GM12801 (cell line): ENCODE data around the gene ZNF20.

Experiments
- TF ChIP-seq, protein P1 (sequence below): IDR thresholded peaks from one replicate; pipeline ENCODE4 v1.5.1; 2011; ENCODE audit warnings: control low read depth; ENCODE audit not compliant: insufficient read length; ENCODE audit errors: extremely low read depth

ZNF20 gene

DNA sequence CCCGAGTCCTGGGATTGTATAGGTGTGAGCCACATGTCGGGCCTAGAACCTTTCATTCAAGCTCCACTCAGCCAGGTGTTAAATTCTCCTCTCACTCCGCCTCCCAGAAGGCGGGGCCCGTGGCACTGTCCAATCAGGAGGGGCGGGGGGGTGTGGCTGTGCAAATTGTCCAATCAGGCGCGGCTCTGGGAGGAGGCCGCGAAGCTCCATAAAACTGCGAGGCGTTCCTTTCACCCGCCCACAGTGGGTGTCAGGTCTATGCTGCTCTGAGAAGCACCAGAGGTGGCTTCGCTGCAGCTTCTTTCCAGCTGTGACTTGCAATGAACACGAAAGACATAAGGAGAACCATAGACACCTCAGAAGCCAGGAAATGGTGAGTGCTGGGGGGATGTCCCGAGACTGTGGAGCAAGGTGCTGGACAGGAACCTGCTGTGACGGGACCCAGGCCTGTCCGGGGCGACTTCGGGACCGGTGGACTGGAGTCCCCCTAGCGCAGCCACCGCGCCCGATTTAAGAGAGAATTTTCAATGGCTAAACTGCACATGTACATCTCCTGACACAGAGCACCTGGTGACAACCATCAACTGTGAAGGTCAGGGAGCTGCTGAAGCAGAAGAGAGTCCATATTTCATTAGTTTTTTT, 19.7 kb upstream of the ZNF20 start:
- TF ChIP-seq, protein P1, sequence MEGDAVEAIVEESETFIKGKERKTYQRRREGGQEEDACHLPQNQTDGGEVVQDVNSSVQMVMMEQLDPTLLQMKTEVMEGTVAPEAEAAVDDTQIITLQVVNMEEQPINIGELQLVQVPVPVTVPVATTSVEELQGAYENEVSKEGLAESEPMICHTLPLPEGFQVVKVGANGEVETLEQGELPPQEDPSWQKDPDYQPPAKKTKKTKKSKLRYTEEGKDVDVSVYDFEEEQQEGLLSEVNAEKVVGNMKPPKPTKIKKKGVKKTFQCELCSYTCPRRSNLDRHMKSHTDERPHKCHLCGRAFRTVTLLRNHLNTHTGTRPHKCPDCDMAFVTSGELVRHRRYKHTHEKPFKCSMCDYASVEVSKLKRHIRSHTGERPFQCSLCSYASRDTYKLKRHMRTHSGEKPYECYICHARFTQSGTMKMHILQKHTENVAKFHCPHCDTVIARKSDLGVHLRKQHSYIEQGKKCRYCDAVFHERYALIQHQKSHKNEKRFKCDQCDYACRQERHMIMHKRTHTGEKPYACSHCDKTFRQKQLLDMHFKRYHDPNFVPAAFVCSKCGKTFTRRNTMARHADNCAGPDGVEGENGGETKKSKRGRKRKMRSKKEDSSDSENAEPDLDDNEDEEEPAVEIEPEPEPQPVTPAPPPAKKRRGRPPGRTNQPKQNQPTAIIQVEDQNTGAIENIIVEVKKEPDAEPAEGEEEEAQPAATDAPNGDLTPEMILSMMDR: no peak

DNA sequence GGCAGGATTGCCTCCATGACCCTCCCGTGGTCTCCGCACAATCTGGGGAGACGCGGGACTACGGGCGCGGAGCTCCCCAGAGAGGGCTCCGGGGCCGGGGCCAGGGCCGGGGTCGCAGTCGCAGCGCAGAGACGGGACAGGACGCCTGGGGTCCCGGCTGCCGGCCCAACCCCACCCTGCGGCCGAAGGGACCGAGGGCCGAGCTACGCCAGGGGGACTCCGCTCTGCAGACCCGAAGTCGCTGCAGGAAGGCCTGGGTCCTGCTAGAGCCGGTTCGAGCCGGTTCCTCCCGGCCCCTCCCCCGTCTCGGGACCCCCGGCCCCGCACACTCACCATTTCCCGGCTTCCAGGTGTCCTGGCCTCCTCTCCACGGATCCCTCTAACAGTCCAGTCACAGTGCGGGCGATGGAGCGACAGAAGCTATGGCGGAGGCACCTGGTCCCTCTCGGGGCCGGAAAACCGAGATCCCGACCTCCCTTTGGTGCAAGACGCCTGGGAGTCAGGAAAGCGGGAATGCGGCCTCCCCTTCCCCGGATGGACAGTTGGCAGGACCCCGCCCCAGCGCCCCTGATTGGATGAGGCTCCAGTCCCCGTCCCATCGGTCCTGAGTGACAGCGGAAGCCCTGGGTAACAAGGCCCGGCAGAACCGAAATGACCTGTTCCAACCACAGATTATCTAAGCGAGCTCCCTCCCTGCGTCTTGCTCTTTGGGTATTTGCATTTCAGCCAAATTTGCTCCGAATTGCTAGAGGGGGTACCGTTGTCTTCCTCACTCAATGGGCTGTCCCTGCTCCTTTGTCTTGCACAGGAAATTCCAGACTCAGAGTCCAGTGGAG, 16.3 kb upstream of the ZNF20 start, which contains the start of gene ZNF625:
TSS of gene ZNF625 (minus strand) at position 512 of the 836 bp plus-strand sequence. CDS start at position 336, 176 bp downstream.
- TF ChIP-seq, protein P1: no peak

DNA sequence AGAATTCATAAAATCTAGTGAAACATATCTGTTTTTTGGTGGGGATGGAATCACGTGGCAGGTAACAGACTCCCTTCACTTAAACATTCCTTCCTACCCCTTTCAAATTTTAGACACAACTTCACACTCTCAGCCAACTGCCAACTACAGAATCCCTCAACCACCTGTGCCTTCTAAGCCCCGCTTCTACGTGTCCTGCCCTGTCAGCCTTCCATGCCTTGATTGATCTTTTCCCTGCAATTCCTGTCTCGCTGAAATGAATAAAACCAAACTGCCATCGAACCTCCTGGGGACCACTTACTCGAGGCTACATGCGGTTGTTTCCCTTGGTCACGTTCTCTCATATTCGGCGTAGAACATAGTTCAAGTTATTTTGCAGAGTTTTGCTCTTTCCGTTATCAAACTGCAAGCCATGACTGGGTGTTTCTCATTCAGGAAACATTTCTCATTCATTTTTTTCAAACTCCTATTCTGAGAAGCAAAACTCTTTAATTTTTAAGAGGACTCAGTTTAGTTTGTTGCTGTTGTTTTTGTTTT, 15.2 kb upstream of the ZNF20 start:
- TF ChIP-seq, protein P1: no peak

DNA sequence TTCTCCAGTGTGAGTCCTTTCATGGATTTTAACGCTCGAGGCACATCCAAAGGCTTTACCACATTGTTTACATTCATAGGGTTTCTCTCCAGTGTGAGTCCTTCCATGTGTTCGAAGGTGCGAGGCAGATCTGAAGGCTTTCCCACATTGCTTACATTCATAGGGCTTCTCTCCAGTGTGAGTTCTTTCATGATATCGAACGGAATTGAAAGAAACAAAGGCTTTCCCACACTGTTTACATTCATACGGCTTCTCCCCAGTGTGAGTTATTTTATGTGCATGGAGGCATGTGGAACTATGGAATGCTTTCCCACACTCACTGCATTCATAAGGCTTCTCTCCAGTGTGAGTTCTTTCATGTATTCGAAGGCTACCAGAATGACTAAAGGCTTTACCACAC, 5.2 kb upstream of the ZNF20 start:
- TF ChIP-seq, protein P1: no peak

DNA sequence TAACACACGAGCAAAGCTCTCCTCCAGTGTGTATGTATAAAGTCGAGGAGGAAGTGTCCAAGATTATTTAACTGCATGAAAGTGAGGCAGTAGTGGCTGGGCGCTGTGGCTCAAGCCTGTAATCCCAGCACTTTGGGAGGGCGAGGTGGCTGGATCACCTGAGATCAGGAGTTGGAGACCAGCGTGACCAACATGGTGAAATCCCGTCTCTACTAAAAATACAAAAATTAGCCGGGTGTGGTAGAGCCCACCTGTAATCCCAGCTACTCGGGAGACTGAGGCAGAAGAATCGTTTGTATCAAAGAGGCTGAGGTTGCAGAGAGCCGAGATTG, 1.2 kb upstream of the ZNF20 start:
- TF ChIP-seq, protein P1: no peak

DNA sequence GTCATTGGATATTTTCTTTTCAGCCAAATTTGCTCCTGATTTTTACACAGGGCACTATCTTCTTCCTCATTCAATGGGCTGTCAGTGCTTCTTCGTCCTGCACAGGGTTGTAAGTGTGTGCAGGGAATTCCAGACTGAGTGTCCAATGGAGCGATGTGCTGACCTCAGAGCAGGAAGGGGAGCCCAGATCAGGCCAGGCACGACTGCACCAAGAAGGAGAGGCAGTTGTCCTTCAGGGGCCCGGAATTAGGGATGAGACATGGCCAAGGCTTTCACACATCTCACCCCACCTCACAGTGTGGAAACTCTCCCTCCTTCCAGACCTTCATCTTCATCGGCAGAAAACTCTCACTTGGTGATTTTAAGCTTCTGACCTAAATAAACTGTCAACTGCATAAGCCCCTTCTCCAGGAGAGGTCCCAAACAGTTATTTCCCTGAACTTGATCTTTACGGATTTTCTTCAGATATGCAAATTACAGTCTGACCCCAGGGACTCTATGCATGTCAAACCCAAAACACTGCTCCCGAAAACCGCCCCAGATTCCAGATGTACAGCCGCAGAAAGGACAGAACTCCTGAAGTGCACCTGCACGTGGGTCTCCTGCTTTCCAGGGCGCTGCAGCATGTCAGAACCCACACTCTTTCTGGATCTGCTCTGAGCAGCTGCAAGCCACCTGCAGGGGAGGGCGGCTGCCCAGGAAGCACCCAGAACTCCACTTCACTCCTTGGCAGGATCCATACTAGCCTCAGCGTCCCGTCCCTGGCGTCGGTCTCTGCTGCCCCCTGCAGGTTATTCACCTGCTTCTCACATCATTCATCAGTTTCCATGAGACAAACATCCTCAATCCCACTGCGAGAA, 625 bp upstream of the ZNF20 start:
- TF ChIP-seq, protein P1: peak; percentile 84

DNA sequence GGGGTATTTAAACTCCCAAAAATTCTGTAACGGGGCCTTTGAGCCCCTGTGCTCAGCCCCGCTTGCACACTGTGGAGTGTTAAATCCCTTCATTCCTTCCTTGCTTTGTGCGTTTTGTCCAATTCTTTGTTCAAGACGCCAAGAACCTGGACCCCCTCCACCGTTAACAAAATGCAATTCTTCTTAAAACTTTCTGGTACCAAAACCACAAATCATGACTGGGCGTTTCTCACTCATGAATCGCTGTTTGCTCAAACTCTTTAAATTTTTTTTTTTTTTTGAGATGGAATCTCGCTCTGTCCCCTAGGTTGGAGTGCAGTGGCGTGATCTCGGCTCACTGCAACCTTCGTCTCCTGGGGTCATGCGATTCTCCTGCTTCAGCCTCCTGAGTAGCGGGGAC, 881 bp downstream of the ZNF20 start:
- TF ChIP-seq, protein P1: no peak
